DOHH2 (cell line): ENCODE measurements around the gene TRPM8.
A peak's percentile ranks its signal among the peaks of the same experiment; 100 is the strongest.

Experiments used
- H3F3A ChIP-seq: fragments of 200-600 bp; sonication (generic), shearing (Covaris generic); 2 replicates; pipeline ENCODE4 v1.6.0; 2016; ENCODE audit warnings: antibody characterized with exemption, mild to moderate bottlenecking; ENCODE audit not compliant: control insufficient read depth, insufficient read depth
- H3K27ac ChIP-seq: fragments of 200-600 bp; sonication (generic); 2 replicates; pipeline ENCODE4 v1.5.1; 2014; ENCODE audit warnings: low read depth, mild to moderate bottlenecking, low read length, moderate library complexity
- H3K27me3 ChIP-seq: fragments of 200-600 bp; sonication (generic); 2 replicates; pipeline ENCODE4 v1.6.1; 2014; ENCODE audit warnings: mild to moderate bottlenecking, low read length, mixed read lengths; ENCODE audit not compliant: control insufficient read depth
- H3K36me3 ChIP-seq: fragments of 200-600 bp; sonication (generic); 2 replicates; pipeline ENCODE4 v1.6.1; 2014; ENCODE audit warnings: mild to moderate bottlenecking, low read length, moderate library complexity, mixed read lengths; ENCODE audit not compliant: control insufficient read depth
- H3K4me1 ChIP-seq: fragments of 200-600 bp; sonication (generic); 2 replicates; pipeline ENCODE4 v1.6.1; 2014; ENCODE audit warnings: mild to moderate bottlenecking, low read length, mixed read lengths; ENCODE audit not compliant: control insufficient read depth
- H3K4me2 ChIP-seq: fragments of 200-600 bp; sonication (generic); 2 replicates; pipeline ENCODE4 v1.6.0; 2014; ENCODE audit warnings: mild to moderate bottlenecking, low read length, moderate library complexity
- H3K4me3 ChIP-seq: fragments of 200-600 bp; sonication (generic); 2 replicates; pipeline ENCODE4 v1.5.1; 2014; ENCODE audit warnings: mild to moderate bottlenecking, low read length, mixed read lengths
- H3K79me2 ChIP-seq: fragments of 200-600 bp; sonication (generic); 2 replicates; pipeline ENCODE4 v1.6.1; 2014; ENCODE audit warnings: mild to moderate bottlenecking, low read length, mixed read lengths; ENCODE audit not compliant: control insufficient read depth
- H3K9me2 ChIP-seq: fragments of 200-600 bp; sonication (generic); replicated peaks from 2 replicates; pipeline ENCODE4 v1.6.1; 2014; ENCODE audit warnings: mild to moderate bottlenecking, low read length, mixed read lengths; ENCODE audit not compliant: control insufficient read depth
- H3K9me3 ChIP-seq: fragments of 200-600 bp; sonication (generic); 2 replicates; pipeline ENCODE4 v1.6.1; 2014; ENCODE audit warnings: antibody characterized with exemption, low read length, mixed read lengths; ENCODE audit not compliant: control insufficient read depth, insufficient read depth
- H4K20me1 ChIP-seq: fragments of 200-600 bp; sonication (generic); 2 replicates; pipeline ENCODE4 v1.6.0; 2014; ENCODE audit warnings: low read depth, mild to moderate bottlenecking, antibody characterized with exemption, low read length, moderate library complexity; ENCODE audit not compliant: control insufficient read depth, insufficient read depth
- EZH2phosphoT487 ChIP-seq: fragments of 200-600 bp; sonication (generic); IDR thresholded peaks from 2 replicates; pipeline ENCODE4 v1.6.1; 2017; ENCODE audit warnings: borderline replicate concordance, mild to moderate bottlenecking, antibody characterized with exemption, low read length, moderate library complexity, mixed read lengths
- TF ChIP-seq, protein P1 (sequence below): fragments of 200-600 bp; sonication (generic); IDR thresholded peaks from one replicate; pipeline ENCODE4 v1.5.1; 2014; ENCODE audit warnings: antibody characterized with exemption, mild to moderate bottlenecking, low read depth, low read length; ENCODE audit not compliant: poor library complexity, severe bottlenecking

Gene TRPM8

GRCh38 chr2:233974530-233975071 lies 57.4 kb downstream of the TRPM8 start:
- Histone ChIP-seq H3K9me2 (no peaks in the 10 kb centered on the region), H3K9me3 (no peaks in the 10 kb centered on the region), H3F3A (no peaks in the 10 kb centered on the region), H4K20me1 (no peaks in the 10 kb centered on the region), H3K4me1 (no peaks in the 10 kb centered on the region), H3K4me3 (no peak overlapping the region), H3K27me3 (no peaks in the 10 kb centered on the region), H3K27ac (no peak overlapping the region), H3K4me2 (no peak overlapping the region), H3K79me2 (no peaks in the 10 kb centered on the region), H3K36me3 (no peaks in the 10 kb centered on the region)
- TF ChIP-seq, protein P1, sequence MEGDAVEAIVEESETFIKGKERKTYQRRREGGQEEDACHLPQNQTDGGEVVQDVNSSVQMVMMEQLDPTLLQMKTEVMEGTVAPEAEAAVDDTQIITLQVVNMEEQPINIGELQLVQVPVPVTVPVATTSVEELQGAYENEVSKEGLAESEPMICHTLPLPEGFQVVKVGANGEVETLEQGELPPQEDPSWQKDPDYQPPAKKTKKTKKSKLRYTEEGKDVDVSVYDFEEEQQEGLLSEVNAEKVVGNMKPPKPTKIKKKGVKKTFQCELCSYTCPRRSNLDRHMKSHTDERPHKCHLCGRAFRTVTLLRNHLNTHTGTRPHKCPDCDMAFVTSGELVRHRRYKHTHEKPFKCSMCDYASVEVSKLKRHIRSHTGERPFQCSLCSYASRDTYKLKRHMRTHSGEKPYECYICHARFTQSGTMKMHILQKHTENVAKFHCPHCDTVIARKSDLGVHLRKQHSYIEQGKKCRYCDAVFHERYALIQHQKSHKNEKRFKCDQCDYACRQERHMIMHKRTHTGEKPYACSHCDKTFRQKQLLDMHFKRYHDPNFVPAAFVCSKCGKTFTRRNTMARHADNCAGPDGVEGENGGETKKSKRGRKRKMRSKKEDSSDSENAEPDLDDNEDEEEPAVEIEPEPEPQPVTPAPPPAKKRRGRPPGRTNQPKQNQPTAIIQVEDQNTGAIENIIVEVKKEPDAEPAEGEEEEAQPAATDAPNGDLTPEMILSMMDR, result no peak
- TF ChIP-seq EZH2phosphoT487, result no peak

GRCh38 chr2:233976087-233976486 lies 58.9 kb downstream of the TRPM8 start:
- Histone ChIP-seq H3K4me2 (no peak overlapping the region), H3K27me3 (no peaks in the 10 kb centered on the region), H3K79me2 (no peaks in the 10 kb centered on the region), H3K36me3 (no peaks in the 10 kb centered on the region), H4K20me1 (no peaks in the 10 kb centered on the region), H3F3A (no peaks in the 10 kb centered on the region), H3K4me3 (no peak overlapping the region), H3K9me2 (no peaks in the 10 kb centered on the region), H3K4me1 (no peaks in the 10 kb centered on the region), H3K27ac (no peak overlapping the region), H3K9me3 (no peaks in the 10 kb centered on the region)
- no peak for TF ChIP-seq EZH2phosphoT487
- TF ChIP-seq, protein P1, result no peak

DNA sequence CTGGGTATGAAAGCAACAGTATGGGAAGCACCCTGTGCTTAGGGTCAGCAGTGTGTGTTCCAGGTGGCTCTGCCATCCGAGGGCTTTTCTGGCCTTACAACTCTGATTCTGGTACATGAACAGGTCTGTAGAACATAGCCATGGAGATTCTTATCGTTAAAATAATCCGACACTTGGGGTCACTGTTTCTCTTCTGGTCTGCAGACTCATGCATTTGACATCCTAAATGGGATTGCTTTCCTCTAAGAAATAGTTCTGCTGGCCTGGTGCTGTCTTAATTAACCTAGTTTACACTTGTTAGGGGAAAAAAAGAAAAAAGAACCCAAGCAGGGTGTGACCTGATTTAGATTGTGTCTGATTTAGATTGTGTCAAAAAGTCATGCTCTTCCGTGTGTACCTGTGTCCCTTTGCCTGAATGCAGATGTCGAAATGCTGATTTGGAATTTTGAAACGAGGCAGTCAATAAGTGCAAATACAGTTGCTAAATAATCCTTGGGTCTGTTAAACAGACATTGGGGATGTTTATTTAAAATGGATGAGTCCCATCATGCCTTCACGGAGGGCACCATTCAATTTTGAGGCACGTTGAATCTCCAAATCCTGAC lies 59.6 kb downstream of the TRPM8 start:
- Histone ChIP-seq H3K27me3 (no peaks in the 10 kb centered on the region), H3K4me3 (no peak overlapping the region), H3K9me2 (no peaks in the 10 kb centered on the region), H4K20me1 (no peaks in the 10 kb centered on the region), H3K4me1 (no peaks in the 10 kb centered on the region), H3K9me3 (no peaks in the 10 kb centered on the region), H3K27ac (no peak overlapping the region), H3F3A (no peaks in the 10 kb centered on the region), H3K36me3 (no peaks in the 10 kb centered on the region), H3K79me2 (no peaks in the 10 kb centered on the region), H3K4me2 (no peak overlapping the region)
- no peak for TF ChIP-seq EZH2phosphoT487
- TF ChIP-seq, protein P1, result peak; percentile 35
